ENCODE data around the gene FAM131A. TPM values are rescaled to one million over a fixed set of nuclear protein-coding genes. Genes with fewer than 3 reads are reported as not detected.

The FAM131A gene
- total and polyA plus RNA-seq, 10 of the 15 experiments (the other 5 are each of a cell fraction or from before 2014, with no cell fraction given) = 0.31 to 4.5 (median 1.5) TPM

- Histone ChIP-seq H3K36me3 (ENCODE audit: control insufficient read depth in 2 of 2, insufficient read depth in 2 of 2, low read length in 1 of 2) (no peaks in the 10 kb centered on the region; a peak in 1 of 4 replicates), H3K4me3 (no peak overlapping the region), H3K4me1 (ENCODE audit: control insufficient read depth, insufficient read depth, low read length) (no peaks in the 10 kb centered on the region), H3K9ac (ENCODE audit: control insufficient read depth, insufficient read depth, low read length) (no peak overlapping the region), H3K4me2 (ENCODE audit: control insufficient read depth, insufficient read depth) (no peak overlapping the region), H4K20me1 (ENCODE audit: control insufficient read depth, insufficient read depth) (no peaks in the 10 kb centered on the region), H3K9me3 (replicated peaks; ENCODE audit: control insufficient read depth, insufficient read depth, low read length) (no peaks in the 10 kb centered on the region), H2AFZ (ENCODE audit: control insufficient read depth, low read depth, low read length) (no peak overlapping the region), H3K27me3 (replicated peaks in 1 of 2; ENCODE audit: control insufficient read depth in 2 of 2, insufficient read depth in 2 of 2, low read length in 1 of 2) (peaks cover 0 to 8% of the 10 kb centered on the region in 2 experiments; a peak in 2 of 4 replicates), H3K27ac (ENCODE audit: control insufficient read depth, insufficient read depth) (no peak overlapping the region), H3K79me2 (ENCODE audit: control insufficient read depth, insufficient read depth, low read length) (no peaks in the 10 kb centered on the region)
- no peak for FAIRE-seq
- no TSS peak for BruUV-seq (replicated peaks)
- RAD21 ChIA-PET (ENCODE audit: unreplicated experiment) = interaction anchor here (1.8 to 3.4 kb wide), 3 partner anchors 19 to 169 kb away, joined by 11 to 28 read pairs (median 14); no protein-coding TSS in a partner anchor
- CTCF ChIA-PET = interaction anchor here (1.0 to 4.0 kb wide), 7 partner anchors 9 to 168 kb away, joined by 3 to 79 read pairs (median 5); no protein-coding TSS in a partner anchor
- TF ChIP-seq USF1 (IDR thresholded peaks at IDR 0.05; ENCODE audit: borderline replicate concordance, extremely low read length, insufficient read depth, low read depth, low read length) (no peak), HCFC1 (IDR thresholded peaks at IDR 0.05; ENCODE audit: low read length) (no peak), NFXL1 (IDR thresholded peaks at IDR 0.05; ENCODE audit: borderline replicate concordance) (no peak), PML (IDR thresholded peaks at IDR 0.05; ENCODE audit: low read length) (no peak), SIX5 (IDR thresholded peaks at IDR 0.05; ENCODE audit: low read depth, low read length, severe bottlenecking) (no peak), SRF (IDR thresholded peaks at IDR 0.05; ENCODE audit: low read depth in 2 of 2, low read length in 2 of 2) (no peak), PAX8 (IDR thresholded peaks at IDR 0.05) (no peak), FOXK2 (IDR thresholded peaks at IDR 0.05) (no peak), RCOR1 (conservative IDR thresholded peaks at IDR 0.05; ENCODE audit: low read depth, low read length) (no peak), FOS (IDR thresholded peaks at IDR 0.05; ENCODE audit: borderline replicate concordance, extremely low read depth, insufficient read length) (no peak), SMC3 (IDR thresholded peaks at IDR 0.05; ENCODE audit: borderline replicate concordance, low read length) (no peak), RELA (IDR thresholded peaks at IDR 0.05; ENCODE audit: borderline replicate concordance, partially characterized antibody) (no peak), HSF1 (IDR thresholded peaks at IDR 0.05; ENCODE audit: low read depth, low read length) (no peak), POLR2AphosphoS5 (IDR thresholded peaks at IDR 0.05; ENCODE audit: low read length) (no peak), SUPT20H (IDR thresholded peaks at IDR 0.05; ENCODE audit: borderline replicate concordance, control insufficient read depth, low read depth, low read length) (no peak), JUND (IDR thresholded peaks at IDR 0.05; ENCODE audit: low read depth, low read length) (no peak), ZBED1 (IDR thresholded peaks at IDR 0.05; ENCODE audit: borderline replicate concordance) (no peak), ESRRA (IDR thresholded peaks at IDR 0.05; ENCODE audit: low read length) (no peak), DPF2 (IDR thresholded peaks at IDR 0.05) (no peak)
- SMC1A ChIA-PET (ENCODE audit: uncharacterized antibody, unreplicated experiment) = interaction anchor here (1.0 to 2.2 kb wide), 6 partner anchors 11 to 173 kb away, joined by 3 to 24 read pairs (median 6); partner anchors contain the start of genes CLCN2 and POLR2H
- in situ Hi-C loops (cut with MboI) = no loop called here
- intact Hi-C loops (cut with micrococcal nuclease; ENCODE audit: unreplicated experiment) = no loop called here
- POLR2A ChIA-PET = interaction anchor here (0.6 kb wide), 1 partner anchor 122 kb away, joined by 5 read pairs; no protein-coding TSS in a partner anchor
- no peak for DNase-seq (ENCODE audit: low read depth, low spot score)
- ATAC-seq = no peak
- WGBS (ENCODE audit: insufficient coverage, insufficient replicate concordance, low lambda C conversion rate, missing lambda C conversion rate) = 22% methylated on average over 5 of the region's 5 CpGs
These were observed 35.5 kb downstream of the FAM131A start for GRCh38 chr3:184372911-184373310.
